Ecto neural progenitor cell (in vitro differentiated cells): ENCODE measurements around the gene FMO4.
"Not testable (repeated sequence)": the region's sequence is repeated elsewhere in the genome, so short reads cannot be mapped to it uniquely, and the experiment has no call there.

ENCODE experiments used
- DNase-seq: peaks from one replicate; pipeline ENCODE4 v3.0.0-alpha.2; 2018; ENCODE audit warnings: low spot score

The FMO4 gene

GRCh38 chr1:171335964-171336363 is 22.0 kb downstream of the FMO4 start:
- DNase-seq = no peak

DNA sequence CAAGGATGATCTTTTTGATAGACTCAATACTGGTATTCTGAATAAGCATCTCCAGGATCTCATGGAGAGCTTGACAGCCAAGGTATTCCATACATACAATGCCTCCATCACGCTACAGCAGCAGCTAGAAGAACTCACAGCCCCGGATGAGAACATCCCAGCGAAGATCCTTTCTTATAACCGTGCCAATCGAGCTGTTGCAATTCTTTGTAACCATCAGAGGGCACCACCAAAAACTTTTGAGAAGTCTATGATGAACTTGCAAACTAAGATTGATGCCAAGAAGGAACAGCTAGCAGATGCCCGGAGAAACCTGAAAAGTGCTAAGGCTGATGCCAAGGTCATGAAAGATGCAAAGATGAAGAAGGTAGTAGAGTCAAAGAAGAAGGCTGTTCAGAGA is 25.4 kb downstream of the FMO4 start:
- not testable (repeated sequence) for DNase-seq

DNA sequence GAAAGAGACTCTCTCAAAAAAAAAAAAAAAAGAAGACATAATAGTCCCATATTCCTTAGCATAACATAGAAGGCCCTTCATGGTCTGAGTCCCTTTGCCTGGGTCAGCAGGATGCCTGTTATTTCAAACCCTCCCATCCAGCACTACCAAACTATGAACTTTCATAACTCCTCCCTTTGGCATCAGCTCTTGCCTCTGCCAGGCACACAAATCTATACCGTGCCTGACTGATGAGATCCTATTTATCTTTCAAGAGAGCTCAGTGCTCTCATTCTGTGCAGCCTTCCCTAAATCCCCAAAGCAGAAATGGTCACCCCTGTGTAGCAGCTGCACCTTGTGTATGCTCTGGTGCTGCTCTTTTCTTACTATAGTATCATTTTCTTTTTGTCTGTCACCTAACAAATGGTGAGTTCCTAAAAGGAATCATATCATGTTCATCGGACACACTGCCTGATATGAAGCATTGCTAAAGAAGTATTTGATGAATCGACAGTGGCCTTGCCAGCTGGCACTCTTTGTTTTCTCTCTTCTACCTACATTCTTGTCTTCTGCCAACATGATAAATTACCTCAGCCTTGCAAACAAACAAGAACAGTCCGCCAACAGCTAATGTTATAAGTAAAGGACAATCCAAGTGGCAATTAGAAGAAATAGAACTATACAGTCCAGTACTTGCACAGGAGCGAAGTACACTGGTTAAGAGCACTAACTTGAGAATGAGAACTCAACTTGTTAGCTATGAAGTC is 29.9 kb downstream of the FMO4 start:
- DNase-seq = no peak

DNA sequence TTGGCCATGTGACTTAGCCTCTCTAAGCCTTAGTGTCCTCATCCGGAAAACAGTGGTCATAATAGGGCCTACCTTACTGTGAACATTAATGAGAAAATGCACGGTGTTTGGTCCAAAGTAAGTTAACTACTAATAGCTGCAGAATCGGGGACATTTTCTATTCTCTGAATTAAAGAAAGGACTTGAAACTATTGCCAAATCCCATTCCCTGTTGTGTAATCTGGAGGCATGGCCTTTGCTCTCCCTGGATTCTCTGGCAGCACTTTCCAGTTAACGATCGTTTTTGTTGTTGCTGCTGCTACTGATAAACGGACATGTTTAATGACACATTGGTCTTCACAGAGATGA is 30.5 kb downstream of the FMO4 start:
- DNase-seq = no peak

- DNase-seq = no peak
Observed at GRCh38 chr1:171345536-171345935, 31.6 kb downstream of the FMO4 start.

DNA sequence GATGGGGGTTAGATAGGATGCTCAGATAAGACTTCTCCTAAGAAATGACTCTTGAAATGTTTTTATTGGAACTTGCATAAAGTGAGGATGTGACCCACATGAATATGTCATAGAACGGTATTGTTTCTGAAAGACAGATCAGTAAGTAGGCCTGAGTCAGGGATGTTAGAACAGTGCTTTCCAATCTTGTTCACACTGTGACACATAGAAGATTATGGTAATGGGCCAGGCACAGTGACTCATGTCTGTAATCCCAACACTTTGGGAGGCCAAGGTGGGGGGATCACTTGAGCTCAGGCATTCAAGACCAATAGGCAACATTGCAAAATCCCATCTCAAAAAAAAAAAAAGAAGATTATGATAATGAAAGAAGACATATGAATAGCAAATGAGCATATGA is 32.9 kb downstream of the FMO4 start:
- no peak for DNase-seq

GRCh38 chr1:171350594-171350993 is 36.6 kb downstream of the FMO4 start:
- DNase-seq = no peak

- DNase-seq = no peak
Observed at GRCh38 chr1:171351961-171352360, 38.0 kb downstream of the FMO4 start.

- DNase-seq = no peak
Observed at GRCh38 chr1:171352554-171352953, 38.6 kb downstream of the FMO4 start.

DNA sequence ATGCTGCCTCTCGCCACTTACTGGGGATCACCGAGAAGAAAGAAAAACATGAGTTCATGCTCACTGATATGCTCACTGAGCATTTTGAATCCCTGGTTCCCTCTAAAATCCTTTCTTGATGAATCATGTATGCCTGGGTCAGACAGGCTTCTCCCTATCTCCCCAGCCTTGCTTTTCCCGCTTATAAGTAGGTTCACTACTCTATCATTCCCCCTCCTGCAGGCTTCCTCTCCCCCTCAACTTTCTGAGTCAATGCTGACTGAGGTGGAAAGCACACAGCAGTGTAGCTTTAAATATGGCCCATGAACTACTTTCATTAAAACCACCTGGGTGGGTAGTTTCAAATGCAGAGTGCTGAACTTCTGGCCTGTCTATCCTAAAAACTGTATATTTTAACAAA is 41.7 kb downstream of the FMO4 start:
- DNase-seq = no peak

DNA sequence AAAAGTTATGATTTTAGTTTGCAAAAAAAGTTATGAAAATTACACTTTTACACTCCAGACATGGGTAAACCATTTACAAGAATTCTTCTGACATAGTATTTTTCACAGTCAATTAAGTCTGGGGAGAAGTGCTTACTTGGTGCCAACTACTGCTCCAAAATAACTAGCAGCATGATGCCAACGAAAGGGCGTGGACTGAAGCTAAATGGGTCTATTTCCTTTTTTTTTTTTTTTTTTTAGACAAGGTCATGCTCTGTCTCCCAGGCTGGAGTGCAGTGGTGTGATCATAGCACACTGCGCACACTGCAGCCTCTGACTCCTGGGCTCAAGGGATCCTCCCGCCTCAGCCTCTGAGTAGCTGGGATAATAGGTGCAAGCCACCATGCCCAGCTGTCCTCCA is 43.2 kb downstream of the FMO4 start:
- DNase-seq = no peak

DNA sequence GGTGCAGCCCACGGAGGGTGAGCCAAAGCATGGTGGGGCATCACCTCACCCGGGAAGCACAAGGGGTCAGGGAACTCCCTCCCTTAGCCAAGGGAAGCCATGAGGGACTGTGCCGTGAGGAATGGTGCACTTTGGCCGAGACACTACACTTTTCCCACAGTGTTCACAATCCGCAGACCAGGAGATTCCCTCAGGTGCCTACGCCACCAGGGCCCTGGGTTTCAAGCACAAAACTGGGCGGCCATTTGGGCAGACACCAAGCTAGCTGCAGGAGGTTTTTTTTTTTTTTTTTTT is 45.3 kb downstream of the FMO4 start:
- DNase-seq = not testable (repeated sequence)

DNA sequence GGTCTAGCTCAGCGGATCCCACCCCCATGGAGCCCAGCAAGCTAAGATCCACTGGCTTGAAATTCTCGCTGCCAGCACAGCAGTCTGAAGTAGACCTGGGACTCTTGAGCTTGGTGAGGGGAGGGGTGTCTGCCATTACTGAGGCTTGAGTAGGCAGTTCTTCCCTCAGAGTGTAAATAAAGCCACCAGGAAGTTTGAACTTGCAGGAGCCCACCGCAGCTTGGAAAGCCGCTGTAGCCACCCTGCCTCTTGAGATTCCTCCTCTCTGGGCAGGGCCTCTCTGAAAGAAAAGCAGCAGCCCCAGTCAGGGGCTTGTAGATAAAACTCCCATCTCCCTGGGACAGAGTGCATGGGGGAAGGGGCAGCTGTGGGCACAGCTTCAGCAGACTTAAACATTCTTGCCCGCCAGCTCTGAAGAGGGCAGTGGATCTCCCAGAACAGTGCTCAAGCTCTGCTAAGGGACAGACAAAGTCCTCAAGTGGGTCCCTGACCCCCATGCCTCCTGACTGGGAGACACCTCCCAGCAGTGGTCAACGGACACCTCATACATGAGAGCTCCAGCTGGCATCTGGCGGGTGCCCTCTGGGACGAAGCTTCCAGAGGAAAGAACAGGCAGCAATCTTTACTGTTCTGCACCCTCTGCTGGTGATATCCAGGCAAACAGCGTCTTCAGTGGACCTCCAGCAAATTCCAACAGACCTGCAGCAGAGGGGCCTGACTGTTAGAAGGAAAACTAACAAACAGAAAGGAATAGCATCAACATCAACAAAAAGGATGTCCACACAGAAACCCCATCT is 45.9 kb downstream of the FMO4 start:
- peak; percentile 51 for DNase-seq

- DNase-seq = no peak
Observed at GRCh38 chr1:171366085-171366484, 52.1 kb downstream of the FMO4 start.

GRCh38 chr1:171366816-171367215 is 52.8 kb downstream of the FMO4 start:
- DNase-seq = no peak

GRCh38 chr1:171367436-171367835 is 53.5 kb downstream of the FMO4 start:
- no peak for DNase-seq

- DNase-seq = no peak
Observed at GRCh38 chr1:171372418-171373084, 58.6 kb downstream of the FMO4 start.

DNA sequence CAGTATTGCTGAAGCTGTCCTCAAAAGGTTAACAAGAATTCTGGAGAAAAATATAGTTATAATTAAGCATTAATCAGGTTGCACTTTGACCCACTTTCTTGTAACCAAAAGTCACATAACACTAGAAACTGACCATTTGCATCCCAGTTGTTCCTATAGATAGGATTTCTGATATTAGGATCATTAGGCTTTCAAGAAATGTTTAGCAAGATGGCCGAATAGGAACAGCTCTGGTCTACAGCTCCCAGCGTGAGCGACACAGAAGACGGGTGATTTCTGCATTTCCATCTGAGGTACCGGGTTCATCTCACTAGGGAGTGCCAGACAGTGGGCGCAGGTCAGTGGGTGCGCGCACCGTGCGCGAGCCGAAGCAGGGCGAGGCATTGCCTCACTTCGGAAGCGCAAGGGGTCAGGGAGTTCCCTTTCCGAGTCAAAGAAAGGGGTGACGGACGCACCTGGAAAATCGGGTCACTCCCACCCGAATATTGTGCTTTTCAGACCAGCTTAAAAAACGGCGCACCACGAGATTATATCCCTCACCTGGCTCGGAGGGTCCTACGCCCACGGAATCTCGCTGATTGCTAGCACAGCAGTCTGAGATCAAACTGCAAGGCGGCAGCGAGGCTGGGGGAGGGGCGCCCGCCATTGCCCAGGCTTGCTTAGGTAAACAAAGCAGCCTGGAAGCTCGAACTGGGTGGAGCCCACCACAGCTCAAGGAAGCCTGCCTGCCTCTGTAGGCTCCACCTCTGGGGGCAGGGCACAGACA is 59.6 kb downstream of the FMO4 start:
- not testable (repeated sequence) for DNase-seq

GRCh38 chr1:171379846-171380245 is 65.9 kb downstream of the FMO4 start:
- no peak for DNase-seq

DNA sequence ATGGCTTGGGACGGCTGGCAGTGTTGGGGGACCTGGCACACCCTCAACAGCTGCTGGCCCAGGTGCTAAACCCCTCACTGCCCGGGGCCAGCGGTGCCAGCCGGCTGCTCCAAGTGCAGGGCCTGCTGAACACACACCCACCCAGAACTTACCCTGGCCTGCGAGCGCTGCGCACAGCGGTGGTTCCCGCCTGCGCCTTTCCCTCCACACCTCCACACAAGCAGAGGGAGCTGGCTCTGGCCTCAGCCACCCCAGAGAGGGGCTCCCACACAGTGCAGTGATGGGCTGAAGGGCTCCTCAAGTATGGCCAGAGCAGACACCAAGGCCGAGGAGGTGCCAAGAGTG is 67.9 kb downstream of the FMO4 start:
- no peak for DNase-seq

DNA sequence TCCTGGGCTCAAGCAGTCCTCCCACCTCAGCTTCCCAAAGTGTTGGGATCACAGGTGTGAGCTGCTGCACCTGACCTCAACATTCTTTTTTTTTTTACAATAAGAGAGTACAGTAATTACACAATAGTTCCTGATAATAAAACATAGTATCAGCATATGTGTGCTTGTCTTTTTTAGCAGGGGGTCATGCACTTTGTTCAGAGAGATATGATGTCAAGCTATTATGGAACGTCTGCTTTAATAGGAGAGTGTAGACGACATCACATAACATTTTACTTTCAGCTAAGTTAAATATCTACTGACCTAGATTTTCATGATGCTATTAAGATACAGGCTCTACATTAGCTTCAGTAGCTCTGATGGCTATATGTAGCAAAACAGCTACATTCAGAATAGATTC is 70.5 kb downstream of the FMO4 start:
- no peak for DNase-seq

DNA sequence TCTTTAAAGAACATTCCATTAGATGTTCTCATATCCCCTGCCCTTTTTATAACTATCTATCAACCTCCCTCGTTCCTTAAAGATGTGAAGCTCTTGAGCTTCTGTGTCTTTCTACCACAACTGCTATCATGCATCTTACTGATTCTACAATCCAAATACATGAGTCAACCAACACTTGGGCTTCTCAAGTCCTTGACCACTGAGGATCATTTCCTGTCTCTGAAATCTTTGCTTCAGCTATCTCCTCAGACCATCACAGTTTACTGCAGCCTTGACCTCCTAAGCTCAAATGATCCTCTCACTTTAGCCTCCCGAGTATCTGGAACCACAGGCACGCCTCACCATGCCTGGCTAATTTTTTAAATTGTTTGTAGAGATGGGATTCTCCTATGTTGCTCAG is 75.2 kb downstream of the FMO4 start:
- DNase-seq = no peak

DNA sequence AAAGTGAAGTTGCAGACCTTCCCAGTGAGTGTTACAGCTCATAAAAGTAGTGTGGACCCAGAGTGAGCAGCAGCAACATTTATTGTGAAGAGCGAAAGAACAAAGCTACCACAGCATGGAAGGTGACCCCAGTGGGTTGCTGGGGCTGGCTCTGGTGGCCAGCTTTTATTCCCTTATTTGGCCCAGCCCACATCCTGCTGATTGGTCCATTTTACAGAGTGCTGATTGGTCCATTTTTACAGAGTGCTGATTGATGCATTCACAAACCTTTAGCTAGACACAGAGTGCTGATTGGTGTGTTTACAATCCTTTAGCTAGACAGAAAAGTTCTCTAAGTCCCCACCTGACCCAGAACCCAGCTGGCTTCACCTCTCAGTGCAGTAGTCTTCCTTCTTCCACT is 76.8 kb downstream of the FMO4 start:
- not testable (repeated sequence) for DNase-seq
